EH (cell line): ENCODE data around the gene LRRC58.
"Not testable (repeated sequence)": the region's sequence is repeated elsewhere in the genome, so short reads cannot be mapped to it uniquely, and the experiment has no call there.

ENCODE experiments used
- DNase-seq: peaks from one replicate; pipeline ENCODE4 v3.0.0-alpha.2; 2015; ENCODE audit warnings: low read depth

LRRC58 gene

DNA sequence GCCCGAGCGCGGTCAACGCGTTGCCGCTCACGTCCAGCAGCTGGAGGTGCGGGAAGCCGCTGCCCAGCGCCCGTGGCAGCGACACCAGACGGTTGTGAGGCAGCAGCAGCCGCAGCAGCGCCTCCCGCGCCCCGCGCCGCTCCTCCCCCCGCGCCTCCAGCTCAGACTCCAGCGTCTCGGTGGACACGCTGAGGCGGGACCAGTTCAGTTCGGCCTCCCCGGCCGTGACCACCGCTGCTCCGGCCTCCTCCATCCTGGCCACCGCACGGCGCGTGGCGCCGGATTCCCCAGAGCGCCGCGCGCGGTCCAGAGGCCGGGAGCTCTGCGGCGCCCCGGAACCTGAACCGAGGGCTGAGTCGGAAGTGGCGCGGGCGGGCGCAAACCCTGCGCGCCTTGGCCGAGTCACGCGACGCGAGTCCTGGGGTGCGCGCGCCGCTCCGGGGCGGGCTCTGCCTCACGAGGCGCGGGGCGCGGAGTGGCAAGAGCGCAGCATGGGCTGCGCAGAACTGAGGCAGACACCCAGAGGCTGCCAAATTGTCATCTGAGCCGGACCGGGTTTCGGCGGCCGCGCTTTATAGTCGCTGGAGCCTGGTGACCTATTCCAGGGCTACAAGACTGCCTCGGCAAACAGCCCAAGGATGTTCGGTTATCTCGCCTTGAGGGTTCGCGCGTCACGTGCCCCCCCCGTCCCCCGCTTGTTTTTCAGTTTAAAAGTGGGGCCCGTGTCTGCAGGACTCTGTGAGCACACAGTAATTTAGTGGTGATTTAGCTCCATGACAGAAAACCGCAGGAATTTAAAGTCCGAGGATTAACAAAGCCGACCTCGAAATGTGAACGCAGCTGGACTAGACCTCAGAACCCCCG lies at the start of gene LRRC58:
Gene LRRC58 (minus strand): TSS at position 364 of the 864 bp plus-strand sequence. CDS start 111 bp downstream, at position 253.
- DNase-seq, result peak; percentile 94

DNA sequence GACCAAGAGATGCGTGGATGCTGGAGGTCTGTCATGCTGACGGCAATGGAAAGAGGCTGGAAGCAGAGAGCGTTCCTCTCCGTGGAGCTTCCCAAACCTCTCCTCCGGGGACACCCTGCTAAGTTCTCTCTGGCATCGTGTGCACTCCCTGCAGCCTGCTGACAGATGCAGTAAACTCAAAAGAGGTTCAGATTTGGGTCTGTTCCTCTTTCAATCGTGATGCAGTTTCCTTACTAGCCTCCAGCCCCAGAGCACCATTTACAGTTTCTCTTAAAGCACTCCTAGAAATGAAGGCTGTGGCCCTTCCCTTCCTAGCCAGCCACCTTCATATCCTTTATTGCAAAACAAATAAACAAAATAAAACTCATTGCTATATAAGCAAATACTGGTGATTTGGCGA lies 47.3 kb upstream of the LRRC58 start:
- peak; percentile 3 for DNase-seq

DNA sequence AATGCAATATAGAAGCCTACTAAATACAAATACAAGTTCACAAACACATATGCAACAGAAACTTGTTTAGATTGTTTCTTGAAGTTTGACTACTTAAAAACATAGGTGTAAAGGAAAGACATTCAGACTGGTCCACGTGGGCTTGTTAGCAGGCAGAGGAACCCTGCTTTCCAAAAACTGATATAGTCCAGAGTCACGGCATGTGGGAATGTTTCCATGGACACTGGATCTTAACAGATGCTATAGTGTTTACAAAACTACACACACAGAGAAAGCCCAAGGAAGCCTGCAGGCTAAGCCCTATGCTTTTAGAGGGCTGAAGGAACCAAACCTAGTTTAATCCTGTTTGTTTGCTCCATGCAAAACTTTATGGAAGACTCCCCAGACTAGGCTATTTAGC lies 45.2 kb upstream of the LRRC58 start:
- peak; percentile 8 for DNase-seq

DNA sequence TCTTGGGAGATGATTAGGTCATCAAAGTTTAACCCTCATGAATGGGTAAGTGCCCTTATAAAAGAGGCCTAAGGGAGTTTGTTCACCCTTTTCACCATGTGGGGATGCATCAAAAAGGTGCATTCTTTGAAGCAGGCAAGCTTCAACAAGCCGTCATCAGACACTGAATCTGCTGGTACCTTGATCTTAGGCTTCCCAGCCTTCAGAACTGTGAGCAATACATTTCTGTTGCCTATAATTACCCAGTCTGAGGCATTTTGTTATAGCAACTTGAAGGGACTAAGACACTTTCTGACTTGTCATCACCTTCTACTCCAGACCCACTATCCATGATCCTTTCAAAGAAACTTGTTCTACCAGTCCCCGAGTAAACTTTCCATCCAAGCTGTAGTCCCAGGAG lies 44.6 kb upstream of the LRRC58 start:
- DNase-seq, result no peak

DNA sequence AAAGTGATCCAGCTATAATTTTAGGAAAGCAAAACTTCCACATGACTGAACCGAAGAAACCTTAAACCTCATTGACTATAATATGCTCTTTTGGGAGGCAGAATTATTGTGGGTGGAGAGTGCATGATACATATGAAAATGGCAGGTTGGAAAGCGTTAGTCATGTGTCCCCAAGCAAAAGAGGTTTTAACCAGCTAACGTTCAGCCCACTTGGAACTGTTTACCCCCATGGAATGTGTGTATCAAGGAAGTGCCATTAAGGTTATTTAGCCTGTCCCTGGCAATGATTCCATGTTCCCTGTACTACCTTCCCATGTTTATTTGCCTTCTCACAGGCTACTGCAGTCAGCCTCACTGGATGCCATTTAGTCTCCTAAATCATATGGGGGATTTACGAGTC lies 44.1 kb upstream of the LRRC58 start:
- peak; percentile 58 for DNase-seq

DNA sequence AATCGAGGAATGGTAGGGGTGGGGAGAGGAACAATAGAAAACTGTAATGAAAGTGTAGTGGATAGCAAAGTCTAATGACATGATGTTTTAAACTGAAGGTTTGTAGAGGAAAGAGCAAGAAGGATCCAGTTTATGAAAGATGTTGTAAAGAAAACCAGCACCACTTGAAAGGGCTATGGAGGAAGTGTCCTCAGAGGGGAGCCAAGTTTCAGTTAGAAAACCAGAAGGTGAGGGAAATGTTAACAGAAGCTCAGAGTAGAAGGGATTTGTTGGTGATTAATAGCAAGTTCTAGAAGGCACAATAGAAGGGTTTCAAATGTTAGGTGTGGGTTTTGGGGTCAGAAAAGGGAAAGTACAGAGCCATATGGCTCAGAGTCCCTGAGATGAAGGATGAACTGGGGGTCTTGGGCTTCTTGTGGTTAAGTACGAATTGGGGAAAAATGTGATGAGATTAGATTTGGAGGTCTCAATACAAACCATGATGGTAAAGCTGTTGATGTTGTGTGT lies 33.8 kb upstream of the LRRC58 start:
- DNase-seq, result no peak

DNA sequence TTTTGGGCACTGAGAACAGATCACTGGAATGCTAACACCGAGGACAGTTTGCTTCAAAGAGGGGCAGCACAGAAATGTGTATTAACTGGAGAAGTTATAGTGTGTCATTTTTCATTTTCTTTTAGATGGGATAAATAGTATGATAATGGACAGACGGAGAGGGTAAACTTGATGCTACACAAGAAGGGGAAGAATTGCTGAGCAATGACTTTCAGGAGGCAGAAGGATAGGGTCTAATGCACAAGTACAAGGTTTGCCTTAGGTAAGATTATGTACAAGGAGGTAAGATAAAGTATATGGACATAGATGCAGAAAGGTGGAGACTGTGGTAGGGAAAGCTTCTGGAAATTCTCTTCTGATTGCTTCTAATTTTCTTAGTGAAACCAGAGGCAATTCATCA lies 32.3 kb upstream of the LRRC58 start:
- DNase-seq, result no peak

DNA sequence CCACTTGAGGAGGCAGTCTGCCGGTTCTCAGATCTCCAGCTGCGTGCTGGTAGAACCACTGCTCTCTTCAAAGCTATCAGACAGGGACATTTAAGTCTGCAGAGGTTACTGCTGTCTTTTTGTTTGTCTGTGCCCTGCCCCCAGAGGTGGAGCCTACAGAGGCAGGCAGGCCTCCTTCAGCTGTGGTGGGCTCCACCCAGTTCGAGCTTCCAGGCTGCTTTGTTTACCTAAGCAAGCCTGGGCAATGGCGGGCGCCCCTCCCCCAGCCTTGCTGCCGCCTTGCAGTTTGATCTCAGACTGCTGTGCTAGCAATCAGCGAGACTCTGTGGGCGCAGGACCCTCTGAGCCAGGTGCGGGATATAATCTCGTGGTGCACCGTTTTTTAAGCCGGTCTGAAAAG lies 28.8 kb upstream of the LRRC58 start:
- not testable (repeated sequence) for DNase-seq

DNA sequence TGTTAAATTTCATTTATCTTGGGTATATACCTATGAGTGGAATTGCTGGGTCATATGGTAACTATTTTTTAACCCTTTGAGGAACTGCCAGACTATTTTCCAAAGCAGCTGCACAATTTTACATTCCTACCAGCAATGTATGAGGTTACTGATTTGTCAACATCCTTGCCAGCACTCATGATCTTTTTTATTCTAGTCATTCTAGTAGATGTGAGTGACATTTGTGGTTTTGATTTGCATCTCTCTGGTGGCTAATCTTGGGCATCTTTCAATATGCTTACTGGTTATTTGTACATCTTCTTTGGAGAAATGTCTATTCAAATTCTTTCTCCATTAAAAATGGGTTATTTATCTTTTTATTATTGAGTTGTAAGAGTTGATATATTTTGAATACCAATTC lies 21.3 kb upstream of the LRRC58 start:
- DNase-seq, result no peak

DNA sequence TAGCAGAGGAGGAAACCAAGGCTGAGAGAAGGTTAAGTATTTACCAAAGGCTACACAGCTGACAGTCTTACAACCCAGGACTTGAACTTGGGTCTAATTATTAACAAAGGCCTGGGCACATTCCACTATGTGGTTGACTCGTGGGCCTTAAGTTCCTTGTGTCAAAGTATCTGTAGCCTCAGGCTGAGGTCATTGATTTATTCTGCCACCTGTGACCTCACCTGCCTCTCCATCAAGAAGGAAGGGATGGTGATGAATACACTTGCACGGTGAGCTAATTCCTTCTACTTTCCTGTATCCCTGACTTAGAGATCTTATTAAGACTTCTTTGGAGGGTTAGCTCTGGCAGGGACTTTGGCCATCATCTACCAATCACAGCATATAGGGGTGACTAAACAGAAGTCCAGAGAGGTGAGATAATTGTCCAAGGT lies 19.9 kb upstream of the LRRC58 start:
- DNase-seq, result no peak

DNA sequence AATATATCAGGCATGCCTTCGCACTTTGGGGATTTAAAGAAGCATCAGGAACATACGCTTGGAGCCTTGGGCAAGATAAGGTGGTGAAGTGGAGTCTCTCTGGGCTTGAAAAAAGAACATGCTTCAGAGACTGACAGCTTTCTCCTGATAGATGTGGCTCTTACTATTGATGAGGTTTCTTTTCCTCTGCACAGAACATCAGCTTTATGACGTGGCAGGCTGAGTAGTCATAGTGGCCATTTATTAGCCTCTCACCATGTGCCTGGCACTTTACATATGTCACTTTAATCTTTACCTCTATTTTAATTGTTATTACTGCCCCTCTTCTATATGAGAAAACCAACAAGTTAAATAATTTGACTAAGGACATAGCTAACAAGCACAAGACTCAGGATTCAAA lies 19.0 kb upstream of the LRRC58 start:
- no peak for DNase-seq

DNA sequence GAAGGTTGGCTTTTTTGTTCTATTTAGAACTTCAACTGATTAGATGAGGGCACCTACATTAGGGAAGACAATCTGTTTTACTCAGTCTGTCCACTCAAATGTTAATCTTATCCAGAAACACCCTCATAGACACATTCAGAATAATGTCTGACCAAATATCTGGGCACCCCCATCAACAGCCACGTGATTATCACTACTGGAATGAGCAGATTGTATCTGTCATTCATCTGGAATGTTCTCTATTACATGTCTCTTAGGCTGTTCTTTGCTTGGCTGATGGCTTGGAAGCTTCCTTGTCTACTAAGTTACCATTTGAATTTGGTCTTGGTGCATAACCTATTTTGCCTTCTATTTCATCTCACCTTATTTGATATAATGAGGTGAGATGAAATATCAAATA lies 15.7 kb upstream of the LRRC58 start:
- peak; percentile 73 for DNase-seq

DNA sequence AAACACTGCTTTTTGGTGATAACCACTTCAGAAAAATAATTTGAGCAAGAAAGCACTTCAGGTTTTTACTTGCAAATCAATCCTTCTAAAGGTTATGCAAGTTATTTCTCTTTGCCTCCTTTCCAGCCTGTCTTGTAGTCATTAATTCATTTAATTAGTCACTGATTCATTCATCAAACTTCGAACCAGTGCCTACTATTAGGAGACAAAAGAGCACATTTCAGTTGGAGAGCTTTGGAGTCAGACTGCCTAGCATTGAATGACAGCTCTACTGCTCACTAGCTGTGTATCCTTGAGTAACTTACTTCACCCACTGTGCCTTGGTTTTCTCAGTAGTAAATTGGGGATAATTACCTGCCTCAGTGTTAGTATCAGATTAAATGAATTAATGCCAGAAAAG lies 14.9 kb upstream of the LRRC58 start:
- DNase-seq, result no peak

DNA sequence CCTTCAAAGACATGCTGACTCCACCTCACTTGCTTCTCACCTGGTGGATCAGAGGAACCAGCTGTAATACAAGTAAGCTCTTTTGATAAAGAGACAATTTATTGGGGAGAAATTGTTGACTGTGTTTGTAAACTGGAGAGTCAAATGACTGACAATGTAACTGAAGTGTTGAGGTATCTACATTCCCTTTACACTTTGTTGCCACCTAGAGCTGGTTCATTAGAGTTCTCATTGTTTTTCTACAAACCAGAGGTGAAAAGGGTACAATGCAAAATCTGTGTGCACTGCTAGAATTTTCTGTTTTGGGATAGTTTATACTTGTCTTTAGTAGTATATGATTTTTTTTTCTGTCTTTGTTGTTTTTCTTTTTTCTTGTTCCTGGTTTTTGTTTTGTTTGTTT lies 8.7 kb upstream of the LRRC58 start:
- no peak for DNase-seq

DNA sequence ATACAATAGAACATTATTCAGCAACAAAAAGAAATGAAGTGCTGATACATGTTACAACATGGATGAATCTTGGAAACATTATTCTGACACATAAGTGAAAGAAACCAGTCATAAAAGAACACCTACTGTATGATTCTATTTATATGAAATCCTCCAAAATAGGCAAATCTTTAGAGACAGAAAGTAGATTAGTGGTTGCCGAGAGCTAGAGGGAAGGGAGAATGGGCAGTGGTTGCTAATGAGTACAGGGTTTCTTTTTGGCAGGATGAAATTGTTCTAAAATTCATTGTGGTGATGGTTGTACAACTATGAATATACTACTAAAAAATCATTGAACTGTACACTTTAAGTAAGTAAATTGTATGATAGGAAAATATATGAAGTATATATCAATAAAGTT lies 6.3 kb upstream of the LRRC58 start:
- no peak for DNase-seq

DNA sequence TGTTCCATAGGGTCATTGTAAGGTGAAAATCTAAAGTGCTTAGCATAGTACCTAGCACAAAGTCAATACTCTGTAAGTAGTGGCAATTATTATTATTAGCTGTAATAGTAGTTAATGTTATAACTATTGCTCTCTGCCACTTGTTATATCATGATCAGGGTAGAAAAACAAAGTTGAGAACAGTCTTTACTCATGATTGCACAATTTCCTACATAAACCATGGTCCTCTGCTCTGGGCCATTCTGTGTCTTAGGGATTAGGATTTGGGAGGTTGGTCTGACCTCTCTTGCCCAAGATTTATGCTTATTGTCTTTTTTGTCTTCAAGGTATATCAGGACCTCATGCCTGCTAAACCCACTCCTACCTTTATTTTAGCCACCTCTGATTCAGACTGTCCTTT lies 4.3 kb upstream of the LRRC58 start:
- DNase-seq, result no peak

DNA sequence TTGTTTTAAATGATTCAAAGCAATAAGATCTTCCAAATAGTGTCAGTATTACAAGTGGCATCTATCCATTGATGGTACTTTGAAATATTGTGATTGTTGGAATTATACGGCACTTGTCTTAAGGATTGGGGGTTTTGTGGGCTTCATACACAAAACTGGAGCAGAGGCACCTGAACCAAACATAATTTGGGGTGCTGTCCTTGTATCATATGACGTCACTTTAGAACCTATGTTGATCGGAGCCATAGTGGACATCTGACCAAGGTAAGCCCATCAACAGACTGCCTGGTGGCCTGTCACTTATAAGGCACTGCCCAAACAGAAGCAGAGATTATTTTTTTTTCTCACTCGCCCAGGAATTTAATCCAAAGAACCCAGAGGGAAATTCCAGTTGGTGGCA lies 2.9 kb upstream of the LRRC58 start:
- no peak for DNase-seq

DNA sequence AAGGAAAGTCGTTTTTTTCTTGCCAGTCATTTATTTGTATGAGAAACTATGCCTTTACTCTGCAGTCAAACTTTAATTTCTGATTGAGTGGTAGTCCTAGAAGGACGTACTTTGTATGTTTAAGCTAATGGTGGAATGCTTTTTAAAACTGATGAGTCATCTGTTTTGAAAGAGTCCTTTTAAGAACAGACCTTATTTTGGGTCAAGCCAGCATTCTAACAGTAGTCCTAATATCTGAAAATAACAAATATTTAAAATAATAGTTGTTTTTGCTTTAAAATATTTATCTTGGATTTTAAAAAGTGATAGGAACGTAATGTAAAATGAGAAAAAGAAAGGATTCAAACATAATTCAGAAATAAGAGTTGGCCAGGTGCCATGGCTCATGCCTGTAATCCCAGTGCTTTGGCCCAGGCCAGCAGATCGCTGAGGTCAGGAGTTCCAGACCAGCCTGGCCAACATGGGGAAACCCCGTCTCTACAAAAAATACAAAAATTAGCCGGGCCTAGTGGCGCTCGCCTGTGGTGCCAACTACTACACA lies 1.3 kb upstream of the LRRC58 start:
- peak; percentile 79 for DNase-seq

DNA sequence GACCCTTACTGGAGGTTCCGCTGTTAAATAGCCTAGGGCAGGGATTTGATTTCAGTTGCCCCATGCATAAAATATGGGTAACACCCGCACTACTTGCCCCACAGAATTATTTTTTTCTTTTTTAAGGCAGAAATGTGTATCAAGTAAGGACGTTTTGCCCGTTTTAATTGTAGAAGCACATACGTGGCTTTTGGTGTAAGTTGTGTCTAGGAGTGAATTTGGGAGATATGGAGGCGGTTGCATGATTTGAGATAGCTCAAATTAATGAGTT lies 636 bp upstream of the LRRC58 start:
- DNase-seq, result no peak

DNA sequence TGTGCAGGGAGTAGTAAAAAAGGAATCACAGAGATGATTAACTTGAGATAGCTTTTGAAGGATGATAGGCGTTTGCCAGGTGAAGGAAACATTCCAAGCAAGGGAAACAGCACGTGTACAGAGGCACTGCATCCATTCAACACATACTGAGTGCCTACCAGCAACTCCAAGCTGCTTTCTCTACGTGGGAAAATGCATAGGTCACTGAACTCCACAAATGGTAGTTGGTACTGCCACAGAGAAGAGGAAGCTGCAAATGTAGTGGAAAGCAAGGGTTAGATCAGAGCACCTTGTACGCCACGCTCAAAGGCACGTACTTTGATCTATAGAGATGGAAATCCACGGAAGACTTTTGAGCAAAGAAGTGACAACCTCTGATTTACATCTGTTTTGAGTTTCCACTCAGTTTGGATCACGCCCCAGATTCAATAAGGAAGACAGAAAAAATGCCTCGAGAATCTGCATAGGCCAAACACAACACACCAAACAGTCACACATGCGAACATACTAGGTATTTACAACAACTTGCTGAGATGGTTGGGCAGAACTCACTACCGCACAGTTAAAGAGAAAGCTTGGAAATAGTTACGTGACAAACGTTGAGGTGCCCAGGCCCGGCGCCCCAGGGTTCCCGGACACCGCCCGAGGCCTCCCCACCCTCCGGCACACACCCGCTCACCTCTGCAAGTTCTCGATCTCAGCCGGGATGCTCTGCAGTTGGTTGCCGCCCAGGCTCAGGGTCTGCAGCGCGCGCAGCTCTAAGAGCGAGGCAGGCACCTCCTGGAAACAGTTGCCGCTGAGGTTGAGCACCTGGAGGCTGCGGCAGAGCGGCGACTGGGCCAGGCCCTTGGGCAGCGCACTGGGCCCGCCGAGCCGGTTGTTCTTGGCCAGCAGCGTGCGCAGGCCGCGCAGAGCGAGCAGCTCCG lies 826 bp downstream of the LRRC58 start:
- DNase-seq, result peak; percentile 26

DNA sequence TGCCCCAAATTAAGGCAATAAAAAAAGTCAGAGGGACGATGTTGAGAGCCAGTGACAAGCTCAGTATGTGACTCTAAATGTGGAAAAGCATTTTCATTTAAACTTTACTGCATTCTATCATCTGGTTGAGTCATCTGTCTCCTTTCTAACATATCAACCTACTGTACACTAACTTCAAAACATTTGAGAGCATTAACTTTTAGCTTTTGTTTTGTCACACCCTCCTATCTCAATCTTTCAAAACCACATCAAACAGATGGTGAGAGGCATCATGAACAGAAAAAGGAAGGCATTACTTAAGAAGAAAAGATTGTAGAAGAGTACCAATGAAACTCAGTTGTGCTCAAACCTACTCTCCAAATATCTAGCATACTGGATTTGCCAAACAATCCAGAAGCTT lies 4.8 kb downstream of the LRRC58 start:
- peak; percentile 18 for DNase-seq

DNA sequence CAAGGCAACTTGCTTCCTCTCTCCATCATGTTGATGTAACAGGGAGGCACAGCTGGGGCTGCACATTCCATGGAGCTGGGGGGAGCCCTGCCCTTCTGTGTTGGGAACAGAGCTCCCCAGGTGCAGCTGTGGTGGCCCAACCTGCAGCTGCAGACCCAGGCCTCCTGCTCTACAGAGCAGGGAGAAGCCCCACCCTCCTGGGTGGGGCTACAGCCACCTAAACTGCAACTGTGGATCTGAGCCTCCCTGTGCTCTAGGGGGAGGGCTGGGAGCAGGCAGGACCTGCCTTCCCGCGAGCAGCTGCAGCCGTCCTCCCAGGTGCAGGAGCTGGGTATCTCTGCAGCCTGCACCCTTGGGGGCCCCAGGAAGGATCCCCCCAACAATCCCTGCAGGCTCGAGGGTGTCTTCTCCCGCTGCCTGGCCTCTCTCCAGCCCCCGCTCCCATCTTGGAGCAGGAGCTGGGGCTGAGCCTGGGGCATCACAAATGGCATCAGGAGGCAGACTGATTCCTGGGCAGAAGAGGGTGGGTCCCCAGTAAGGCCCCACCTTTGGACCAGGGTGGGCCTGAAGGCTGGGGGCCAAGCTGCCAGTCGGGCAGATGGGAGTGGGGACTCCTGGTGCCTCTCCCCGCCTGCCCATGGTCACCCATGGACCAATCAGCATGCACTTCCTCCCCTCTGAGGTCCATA lies 7.4 kb downstream of the LRRC58 start:
- no peak for DNase-seq
